Measurements from ENCODE around the gene ADI1.

- TF ChIP-seq NFIC (IDR thresholded peaks at IDR 0.05) (no peak), RAD21 (IDR thresholded peaks at IDR 0.05; ENCODE audit: low read depth) (no peak), YY1 (IDR thresholded peaks at IDR 0.05; ENCODE audit: low read depth) (no peak), TAF1 (IDR thresholded peaks at IDR 0.05; ENCODE audit: low read depth) (no peak), CEBPB (IDR thresholded peaks at IDR 0.05) (no peak), CREB1 (IDR thresholded peaks at IDR 0.05; ENCODE audit: low read depth) (no peak), REST (IDR thresholded peaks at IDR 0.05; ENCODE audit: low read depth) (no peak), EP300 (IDR thresholded peaks at IDR 0.05; ENCODE audit: borderline replicate concordance) (no peak)
- TF ChIP-seq, protein P1, sequence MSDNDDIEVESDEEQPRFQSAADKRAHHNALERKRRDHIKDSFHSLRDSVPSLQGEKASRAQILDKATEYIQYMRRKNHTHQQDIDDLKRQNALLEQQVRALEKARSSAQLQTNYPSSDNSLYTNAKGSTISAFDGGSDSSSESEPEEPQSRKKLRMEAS (IDR thresholded peaks at IDR 0.05) = no peak
These were observed 13.6 kb upstream of the ADI1 start for GRCh38 chr2:3532941-3533340.

All from Ishikawa (cell line).